Measurements from ENCODE around the gene OBSCN.

DNA sequence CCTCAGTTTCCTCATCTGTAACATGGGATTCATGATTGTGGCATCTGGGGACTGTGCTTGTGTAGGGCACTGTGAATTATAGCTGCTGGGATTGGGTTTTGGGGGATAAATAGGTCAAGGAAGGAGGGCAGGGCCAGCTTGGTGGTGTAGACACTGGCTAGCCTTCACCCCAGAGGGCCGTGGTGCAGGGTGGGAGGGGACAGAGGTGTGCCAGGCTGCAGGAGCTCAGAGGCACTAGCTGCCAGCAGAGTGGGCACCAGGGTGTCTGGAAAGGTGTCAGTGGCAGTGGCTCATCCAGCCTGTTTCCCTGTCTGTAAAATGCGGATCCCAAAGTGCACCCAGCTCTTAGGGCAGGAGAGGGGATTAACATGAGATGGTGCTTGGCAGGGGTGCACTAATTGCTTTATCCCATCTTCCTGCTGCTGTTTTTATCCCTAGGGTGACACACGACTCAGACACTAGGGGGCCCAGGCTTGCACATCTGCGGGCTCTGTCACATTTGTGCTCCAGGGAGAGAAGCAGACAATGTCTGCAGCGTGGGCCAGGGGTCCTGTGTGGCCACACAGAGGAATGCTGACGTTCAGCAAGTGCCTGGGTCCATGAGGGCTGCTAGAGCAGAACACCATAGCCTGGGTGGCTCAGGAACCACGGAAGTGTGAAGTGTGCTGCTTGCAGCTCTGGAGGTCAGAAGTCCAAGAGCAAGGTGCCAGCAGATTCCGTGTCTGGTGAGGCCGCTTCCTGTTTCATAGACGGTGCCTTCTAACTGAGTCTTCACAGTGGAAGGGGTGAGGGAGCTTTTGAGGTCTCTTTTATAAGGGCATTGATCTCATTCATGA is 19.3 kb downstream of the OBSCN start:
- TF ChIP-seq, protein P1, sequence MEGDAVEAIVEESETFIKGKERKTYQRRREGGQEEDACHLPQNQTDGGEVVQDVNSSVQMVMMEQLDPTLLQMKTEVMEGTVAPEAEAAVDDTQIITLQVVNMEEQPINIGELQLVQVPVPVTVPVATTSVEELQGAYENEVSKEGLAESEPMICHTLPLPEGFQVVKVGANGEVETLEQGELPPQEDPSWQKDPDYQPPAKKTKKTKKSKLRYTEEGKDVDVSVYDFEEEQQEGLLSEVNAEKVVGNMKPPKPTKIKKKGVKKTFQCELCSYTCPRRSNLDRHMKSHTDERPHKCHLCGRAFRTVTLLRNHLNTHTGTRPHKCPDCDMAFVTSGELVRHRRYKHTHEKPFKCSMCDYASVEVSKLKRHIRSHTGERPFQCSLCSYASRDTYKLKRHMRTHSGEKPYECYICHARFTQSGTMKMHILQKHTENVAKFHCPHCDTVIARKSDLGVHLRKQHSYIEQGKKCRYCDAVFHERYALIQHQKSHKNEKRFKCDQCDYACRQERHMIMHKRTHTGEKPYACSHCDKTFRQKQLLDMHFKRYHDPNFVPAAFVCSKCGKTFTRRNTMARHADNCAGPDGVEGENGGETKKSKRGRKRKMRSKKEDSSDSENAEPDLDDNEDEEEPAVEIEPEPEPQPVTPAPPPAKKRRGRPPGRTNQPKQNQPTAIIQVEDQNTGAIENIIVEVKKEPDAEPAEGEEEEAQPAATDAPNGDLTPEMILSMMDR (conservative IDR thresholded peaks at IDR 0.05): no peak; the same call in 1 of the 2 replicates
- no peak for TF ChIP-seq ZFX (IDR thresholded peaks at IDR 0.05)

Data from C4-2B (cell line).